Neural crest cell (in vitro differentiated cells): ENCODE measurements around the gene USB1. TPM values are rescaled to one million over a fixed set of nuclear protein-coding genes. Genes with fewer than 3 reads are reported as not detected.

Experiments used
- DNase-seq: peaks from one replicate; pipeline ENCODE4 v3.0.0; 2021; ENCODE audit warnings: low read depth, mixed read lengths, low spot score
- H3K27ac Mint-ChIP-seq: one replicate; pipeline ENCODE4 v1.8.0; 2021; ENCODE audit warnings: mild to moderate bottlenecking, mixed read lengths; ENCODE audit not compliant: unreplicated experiment
- H3K27me3 Mint-ChIP-seq: 2 replicates; pipeline ENCODE4 v1.8.0; 2021; ENCODE audit warnings: low read depth, mild to moderate bottlenecking, mixed read lengths
- H3K36me3 Mint-ChIP-seq: 2 replicates; pipeline ENCODE4 v1.8.0; 2021; ENCODE audit warnings: low read depth, mild to moderate bottlenecking, mixed read lengths
- H3K4me1 Mint-ChIP-seq: 2 replicates; pipeline ENCODE4 v1.8.0; 2021; ENCODE audit warnings: mixed read lengths
- H3K4me3 Mint-ChIP-seq: one replicate; pipeline ENCODE4 v1.8.0; 2021; ENCODE audit warnings: mild to moderate bottlenecking, mixed read lengths
- H3K9me3 Mint-ChIP-seq: 2 replicates; pipeline ENCODE4 v1.8.0; 2021; ENCODE audit warnings: mixed read lengths
- total RNA-seq: library from RNA; stranded (reverse); gene quantifications from 2 replicates; pipeline ENCODE4 v1.2.1, GENCODE V29; 2021
- TF ChIP-seq, protein P1 (sequence below): fragments of 200-600 bp; sonication (generic); conservative IDR thresholded peaks from 2 replicates; pipeline ENCODE4 v1.5.0; 2021; ENCODE audit warnings: antibody characterized with exemption, mild to moderate bottlenecking

USB1 gene
- total RNA-seq, 1 donor from 2014 or later = 74.8 TPM

DNA sequence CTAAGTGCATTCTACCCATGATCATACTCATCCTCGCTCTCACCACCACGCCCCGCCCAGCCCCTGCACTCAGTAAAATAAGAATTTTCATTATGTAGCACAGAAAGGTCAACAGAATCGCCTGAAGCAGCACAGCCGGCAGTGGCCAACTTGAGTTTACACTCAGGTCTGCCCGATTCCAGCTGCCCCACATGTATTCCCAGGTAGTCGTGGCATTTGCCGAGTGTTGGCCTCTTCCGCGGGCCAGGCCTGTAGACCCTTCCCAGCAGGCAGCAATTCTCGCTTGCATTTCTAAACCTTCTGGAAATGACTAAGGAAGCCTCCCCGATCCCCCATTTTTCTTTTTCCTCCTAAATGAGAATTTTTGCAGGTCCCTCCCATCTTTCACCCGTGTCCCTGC lies 30.9 kb upstream of the USB1 start:
- TF ChIP-seq, protein P1, sequence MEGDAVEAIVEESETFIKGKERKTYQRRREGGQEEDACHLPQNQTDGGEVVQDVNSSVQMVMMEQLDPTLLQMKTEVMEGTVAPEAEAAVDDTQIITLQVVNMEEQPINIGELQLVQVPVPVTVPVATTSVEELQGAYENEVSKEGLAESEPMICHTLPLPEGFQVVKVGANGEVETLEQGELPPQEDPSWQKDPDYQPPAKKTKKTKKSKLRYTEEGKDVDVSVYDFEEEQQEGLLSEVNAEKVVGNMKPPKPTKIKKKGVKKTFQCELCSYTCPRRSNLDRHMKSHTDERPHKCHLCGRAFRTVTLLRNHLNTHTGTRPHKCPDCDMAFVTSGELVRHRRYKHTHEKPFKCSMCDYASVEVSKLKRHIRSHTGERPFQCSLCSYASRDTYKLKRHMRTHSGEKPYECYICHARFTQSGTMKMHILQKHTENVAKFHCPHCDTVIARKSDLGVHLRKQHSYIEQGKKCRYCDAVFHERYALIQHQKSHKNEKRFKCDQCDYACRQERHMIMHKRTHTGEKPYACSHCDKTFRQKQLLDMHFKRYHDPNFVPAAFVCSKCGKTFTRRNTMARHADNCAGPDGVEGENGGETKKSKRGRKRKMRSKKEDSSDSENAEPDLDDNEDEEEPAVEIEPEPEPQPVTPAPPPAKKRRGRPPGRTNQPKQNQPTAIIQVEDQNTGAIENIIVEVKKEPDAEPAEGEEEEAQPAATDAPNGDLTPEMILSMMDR = no peak
- Mint-ChIP-seq H3K4me1 (no peaks in the 10 kb centered on the region), H3K27ac (no peak overlapping the region), H3K9me3 (no peaks in the 10 kb centered on the region), H3K36me3 (no peaks in the 10 kb centered on the region), H3K27me3 (no peaks in the 10 kb centered on the region), H3K4me3 (no peak overlapping the region)
- DNase-seq = no peak

DNA sequence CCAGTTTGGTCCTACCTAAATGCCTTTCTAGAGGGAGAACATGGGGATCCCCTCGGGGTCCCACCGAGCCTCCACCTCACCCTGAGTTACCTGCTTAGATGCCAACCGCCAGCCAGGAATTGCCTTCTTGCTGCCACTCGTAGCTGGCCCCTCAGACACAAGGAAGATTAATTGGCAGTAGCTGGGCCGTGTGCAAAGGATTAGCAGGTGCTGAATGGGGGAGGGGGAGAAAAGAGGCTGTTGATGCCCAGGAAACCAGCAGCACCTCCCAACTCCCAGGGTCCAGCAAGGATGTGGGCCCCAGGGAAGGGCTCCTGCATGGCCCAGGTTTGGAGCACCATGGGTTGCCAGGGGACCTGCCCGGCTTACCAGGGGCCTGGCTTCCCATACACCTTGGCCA lies 30.2 kb upstream of the USB1 start, which contains the start of gene CNGB1:
Gene CNGB1, minus strand, starts transcription at position 159 of the 400 bp plus-strand sequence. CDS start 3,842 bp downstream, outside the sequence.
- Mint-ChIP-seq H3K27ac (no peak within 1 kb of the TSS), H3K36me3 (no peaks in the 10 kb centered on the region), H3K9me3 (no peaks in the 10 kb centered on the region), H3K4me1 (peaks cover 3% of the 10 kb centered on the region), H3K27me3 (no peaks in the 10 kb centered on the region), H3K4me3 (no peak within 1 kb of the TSS)
- DNase-seq = no peak
- TF ChIP-seq, protein P1 = no peak

DNA sequence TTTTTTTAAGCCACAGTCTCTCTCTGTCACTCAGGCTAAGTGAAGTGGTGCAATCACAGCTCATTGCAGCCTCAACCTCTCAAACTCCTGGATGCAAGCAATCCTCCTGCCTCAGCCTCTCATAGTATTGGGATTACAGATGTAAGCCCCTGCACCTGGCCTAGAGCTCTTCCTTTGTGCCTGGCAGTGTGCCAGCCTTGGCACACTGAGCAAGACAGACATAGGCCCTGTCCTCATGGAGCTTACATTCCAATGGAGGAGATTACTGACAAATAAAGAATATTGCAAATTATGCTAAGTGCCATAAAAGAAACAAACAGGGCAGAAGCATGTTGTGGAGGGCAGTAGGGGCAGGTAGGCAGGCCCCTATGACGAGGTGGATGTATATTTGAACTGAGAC lies 29.4 kb upstream of the USB1 start:
- H3K9me3 Mint-ChIP-seq = no peaks in the 10 kb centered on the region
- DNase-seq = no peak
- H3K27me3 Mint-ChIP-seq = no peaks in the 10 kb centered on the region
- H3K27ac Mint-ChIP-seq = no peak overlapping the region
- H3K4me1 Mint-ChIP-seq = peaks cover 9% of the 10 kb centered on the region
- H3K4me3 Mint-ChIP-seq = no peak overlapping the region
- TF ChIP-seq, protein P1 = no peak
- no peaks in the 10 kb centered on the region for H3K36me3 Mint-ChIP-seq

DNA sequence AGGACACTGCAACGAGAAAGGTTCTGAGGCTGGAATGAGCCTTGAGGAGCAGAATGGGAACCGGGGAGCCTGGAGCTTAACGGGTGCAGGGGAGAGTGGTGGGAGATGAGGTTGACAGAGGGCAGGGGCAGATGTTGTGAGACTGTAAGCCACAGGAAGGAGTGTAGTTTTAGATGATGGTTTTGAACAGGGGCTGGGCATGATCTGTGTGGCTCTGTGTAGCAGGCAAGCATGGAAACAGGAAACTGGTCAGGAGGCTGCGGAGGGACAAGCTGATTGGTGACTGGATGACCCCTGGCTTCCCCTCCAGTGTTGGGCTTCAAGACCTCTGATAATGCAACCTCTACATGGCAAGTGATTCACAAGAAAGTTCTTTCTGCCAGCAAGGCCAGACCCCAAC lies 28.9 kb upstream of the USB1 start:
- Mint-ChIP-seq H3K27me3 (no peaks in the 10 kb centered on the region), H3K4me1 (peaks cover 9% of the 10 kb centered on the region), H3K9me3 (no peaks in the 10 kb centered on the region), H3K27ac (no peak overlapping the region), H3K4me3 (no peak overlapping the region), H3K36me3 (no peaks in the 10 kb centered on the region)
- no peak for DNase-seq
- TF ChIP-seq, protein P1 = no peak

DNA sequence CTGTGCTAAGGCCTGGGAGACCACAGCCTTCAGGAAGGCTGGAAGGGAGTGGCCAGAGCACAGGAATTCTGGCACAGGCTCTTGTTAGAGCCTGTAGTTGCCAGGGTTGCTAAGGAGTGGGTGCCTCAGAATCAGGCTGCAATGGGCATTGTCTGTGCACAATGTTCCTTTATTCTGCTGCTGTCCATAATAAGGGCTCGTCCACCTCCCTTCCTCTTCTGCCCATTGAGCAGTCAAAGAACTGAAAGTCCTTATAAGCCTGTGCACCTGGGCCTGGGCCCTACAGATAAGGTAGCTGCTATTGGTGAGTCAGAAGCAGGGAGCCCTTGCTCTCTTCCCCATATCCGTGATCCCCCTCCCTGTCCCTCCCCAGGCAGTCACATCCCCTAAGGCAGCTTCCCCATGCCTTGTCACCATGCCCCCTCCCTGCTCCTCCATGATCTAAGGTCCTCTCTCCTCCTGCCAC lies 24.8 kb upstream of the USB1 start:
- Mint-ChIP-seq H3K36me3 (no peaks in the 10 kb centered on the region), H3K27me3 (peaks cover 2% of the 10 kb centered on the region), H3K4me3 (no peak overlapping the region), H3K9me3 (no peaks in the 10 kb centered on the region), H3K4me1 (peaks cover 9% of the 10 kb centered on the region), H3K27ac (no peak overlapping the region)
- TF ChIP-seq, protein P1 = no peak
- DNase-seq = no peak
